Astrocyte of the cerebellum (primary cell): ENCODE data around the gene ROCK1.

ENCODE experiments used
- DNase-seq: peaks from one replicate; pipeline ENCODE4 v3.0.0-alpha.2; 2011; ENCODE audit warnings: low read depth
- H3K4me3 ChIP-seq: 2 replicates; pipeline ENCODE4 v1.5.1; 2011; ENCODE audit warnings: mild to moderate bottlenecking, low read depth, low read length, moderate library complexity
- in situ Hi-C: cut with HindIII; loops from 2 replicates; pipeline ENCODE4 v1.10.0; 2017; ENCODE audit warnings: low sequenced_read_pairs
- TF ChIP-seq, protein P1 (sequence below): IDR thresholded peaks from 2 replicates; pipeline ENCODE4 v1.5.1; 2012; ENCODE audit warnings: low read length, low read depth, moderate library complexity, mild to moderate bottlenecking; ENCODE audit errors: missing control alignments

The ROCK1 gene

DNA sequence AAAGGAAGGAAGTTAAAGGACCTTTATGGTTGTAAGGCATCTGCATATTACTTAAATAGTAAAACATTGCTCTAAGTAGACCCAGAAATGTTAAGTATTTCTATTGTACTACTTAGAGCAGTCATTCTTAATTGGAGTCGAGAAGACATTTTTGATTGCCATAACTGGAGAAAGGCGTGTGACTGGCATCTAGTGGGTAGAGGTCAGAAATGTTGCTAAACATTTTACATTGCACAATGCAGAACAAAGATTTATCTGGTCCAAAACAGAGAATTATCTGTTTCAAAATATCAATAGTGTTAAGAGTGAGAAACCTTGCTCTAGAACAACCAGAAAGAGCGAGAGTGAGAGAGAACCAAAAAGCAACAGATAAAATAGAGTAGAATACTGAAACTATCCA is 23.3 kb upstream of the ROCK1 start:
- H3K4me3 ChIP-seq = no peak overlapping the region
- TF ChIP-seq, protein P1, sequence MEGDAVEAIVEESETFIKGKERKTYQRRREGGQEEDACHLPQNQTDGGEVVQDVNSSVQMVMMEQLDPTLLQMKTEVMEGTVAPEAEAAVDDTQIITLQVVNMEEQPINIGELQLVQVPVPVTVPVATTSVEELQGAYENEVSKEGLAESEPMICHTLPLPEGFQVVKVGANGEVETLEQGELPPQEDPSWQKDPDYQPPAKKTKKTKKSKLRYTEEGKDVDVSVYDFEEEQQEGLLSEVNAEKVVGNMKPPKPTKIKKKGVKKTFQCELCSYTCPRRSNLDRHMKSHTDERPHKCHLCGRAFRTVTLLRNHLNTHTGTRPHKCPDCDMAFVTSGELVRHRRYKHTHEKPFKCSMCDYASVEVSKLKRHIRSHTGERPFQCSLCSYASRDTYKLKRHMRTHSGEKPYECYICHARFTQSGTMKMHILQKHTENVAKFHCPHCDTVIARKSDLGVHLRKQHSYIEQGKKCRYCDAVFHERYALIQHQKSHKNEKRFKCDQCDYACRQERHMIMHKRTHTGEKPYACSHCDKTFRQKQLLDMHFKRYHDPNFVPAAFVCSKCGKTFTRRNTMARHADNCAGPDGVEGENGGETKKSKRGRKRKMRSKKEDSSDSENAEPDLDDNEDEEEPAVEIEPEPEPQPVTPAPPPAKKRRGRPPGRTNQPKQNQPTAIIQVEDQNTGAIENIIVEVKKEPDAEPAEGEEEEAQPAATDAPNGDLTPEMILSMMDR = peak; percentile 32
- in situ Hi-C loops = no loop called here
- DNase-seq = no peak

DNA sequence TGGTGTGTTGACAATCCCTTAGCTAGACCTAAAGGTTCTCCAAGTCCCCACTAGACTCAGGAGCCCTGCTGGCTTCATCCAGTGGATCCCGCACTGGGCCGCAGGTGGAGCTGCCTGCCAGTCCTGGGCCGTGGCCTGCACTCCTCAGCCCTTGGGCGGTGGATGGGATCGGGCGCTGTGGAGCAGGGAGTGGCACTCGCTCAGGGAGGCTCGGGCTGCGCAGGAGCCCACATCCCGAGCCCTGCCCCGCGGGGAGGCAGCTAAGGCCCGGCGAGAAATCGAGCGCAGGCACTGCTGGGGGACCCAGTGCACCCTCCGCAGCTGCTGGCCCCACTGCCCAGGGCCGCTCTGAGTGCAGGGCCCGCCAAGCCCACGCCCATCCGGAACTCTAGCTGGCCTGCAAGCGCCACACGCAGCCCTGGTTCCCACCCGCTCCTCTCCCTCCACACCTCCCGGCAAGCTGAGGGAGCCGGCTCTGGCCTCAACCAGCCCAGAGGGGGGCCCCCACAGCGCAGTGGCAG is 20.8 kb upstream of the ROCK1 start:
- no peak overlapping the region for H3K4me3 ChIP-seq
- no peak for DNase-seq
- TF ChIP-seq, protein P1 = no peak
- in situ Hi-C loops = no loop called here

DNA sequence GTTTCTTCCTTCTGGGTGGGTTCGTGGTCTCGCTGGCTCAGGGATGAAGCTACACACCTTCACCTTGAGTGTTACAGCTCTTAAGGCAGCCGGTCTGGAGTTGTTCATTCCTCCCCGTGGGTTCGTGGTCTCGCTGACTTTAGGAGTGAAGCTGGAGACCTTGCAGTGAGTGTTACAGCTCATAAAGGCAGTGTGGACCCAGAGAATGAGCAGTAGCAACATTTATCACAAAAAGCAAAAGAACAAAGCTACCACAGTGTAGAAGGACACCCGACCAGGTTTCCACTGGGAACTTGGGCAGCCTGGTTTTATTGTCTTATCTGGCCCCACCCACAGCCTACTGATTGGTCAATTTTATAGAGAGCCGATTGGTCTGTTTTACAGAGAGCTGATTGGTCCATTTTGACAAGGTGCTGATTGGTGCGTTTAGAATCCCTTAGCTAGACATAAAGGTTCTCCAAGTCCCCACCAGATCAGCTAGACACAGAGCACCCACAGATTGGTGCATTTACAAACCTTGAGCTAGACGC is 20.1 kb upstream of the ROCK1 start:
- in situ Hi-C loops = no loop called here
- H3K4me3 ChIP-seq = no peak overlapping the region
- TF ChIP-seq, protein P1 = no peak
- no peak for DNase-seq

DNA sequence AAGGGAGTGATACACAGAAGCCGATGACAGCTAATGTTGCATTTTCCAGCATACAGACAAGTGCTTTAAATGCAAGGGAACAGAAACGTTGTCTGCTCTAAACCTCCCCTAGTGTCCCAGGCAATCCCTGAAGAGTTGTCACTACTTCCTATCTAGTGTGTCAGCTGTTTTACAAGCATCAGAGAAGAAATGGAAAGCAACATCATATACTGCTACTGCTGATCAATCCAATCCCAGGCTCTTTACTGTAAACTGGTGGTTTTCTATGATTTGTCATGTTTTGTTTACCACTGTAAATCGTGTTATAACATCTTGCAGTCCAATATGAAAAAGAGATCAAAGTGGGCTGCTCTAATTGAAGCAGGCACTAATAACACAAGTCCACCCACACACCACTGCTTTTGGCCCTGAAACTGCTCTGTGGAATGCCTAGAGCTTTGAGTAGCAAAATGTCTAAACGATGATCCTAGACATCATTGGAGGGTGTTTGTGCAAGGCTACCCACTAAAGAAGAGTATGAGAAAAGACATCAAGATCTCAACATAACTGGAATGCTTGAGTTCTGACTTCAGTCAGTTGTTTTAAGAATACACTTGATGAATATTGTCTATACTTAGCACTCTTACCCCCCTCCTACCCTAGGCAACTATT is 18.1 kb upstream of the ROCK1 start:
- H3K4me3 ChIP-seq = no peak overlapping the region
- TF ChIP-seq, protein P1 = no peak
- no peak for DNase-seq
- in situ Hi-C loops = no loop called here

DNA sequence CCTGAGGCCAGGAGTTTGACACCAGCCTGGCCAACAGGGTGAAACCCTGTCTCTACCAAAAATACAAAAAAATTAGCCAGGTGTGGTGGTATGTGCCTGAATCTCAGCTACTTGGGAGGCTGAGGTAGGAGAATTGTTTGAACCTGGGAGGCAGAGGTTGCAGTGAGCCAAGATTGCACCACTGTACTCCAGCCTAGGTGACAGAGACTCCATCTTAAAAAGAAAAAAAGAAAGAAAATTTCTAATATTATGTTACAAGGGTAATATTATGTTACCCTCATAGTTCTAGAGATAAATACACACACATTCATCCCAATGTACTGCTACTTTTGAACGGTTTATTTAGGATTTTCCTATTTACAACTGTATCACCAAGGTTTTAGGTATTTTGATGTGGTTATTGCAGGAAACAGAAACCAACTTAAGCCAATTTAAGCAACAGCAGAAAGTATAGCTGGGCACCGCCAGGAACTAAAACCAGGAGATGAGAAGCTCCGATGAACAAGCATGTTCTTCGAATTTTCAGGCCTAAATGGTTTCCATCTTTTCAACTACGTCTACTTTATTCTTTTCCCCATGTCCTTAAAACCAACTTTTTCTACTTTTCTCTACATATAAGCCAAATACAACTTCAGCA is 11.8 kb upstream of the ROCK1 start:
- TF ChIP-seq, protein P1 = no peak
- DNase-seq = no peak
- H3K4me3 ChIP-seq = no peak overlapping the region
- in situ Hi-C loops = no loop called here

DNA sequence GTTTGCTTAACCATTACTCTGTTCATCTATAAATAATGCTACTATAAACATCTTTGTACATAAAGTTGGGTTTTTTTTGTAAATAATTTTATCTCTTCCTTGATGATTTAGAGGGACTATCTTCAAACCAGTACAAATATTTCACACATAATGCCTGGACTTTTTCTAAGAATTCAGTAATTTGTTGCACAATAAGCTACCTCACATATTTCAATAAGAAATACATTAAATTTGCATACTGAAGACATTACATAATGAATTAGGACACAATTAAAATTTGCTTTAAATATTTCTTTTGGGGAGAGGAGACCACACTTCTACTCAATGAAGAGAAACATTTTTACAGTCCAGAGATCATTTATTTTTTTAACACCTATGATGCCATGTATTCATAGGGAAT is 7.2 kb upstream of the ROCK1 start:
- TF ChIP-seq, protein P1 = no peak
- in situ Hi-C loops = no loop called here
- no peak overlapping the region for H3K4me3 ChIP-seq
- DNase-seq = no peak
